ENCODE measurements around the gene ATP13A5.

GRCh38 chr3:193333229-193333628, 45.3 kb downstream of the ATP13A5 start:
- TF ChIP-seq POLR2A (IDR thresholded peaks at IDR 0.05), result no peak
- no peak for TF ChIP-seq CTCF (IDR thresholded peaks at IDR 0.05)

Measured in vagina (tissue), 2 donors.